Ovary (tissue), 9 donors: Measurements from ENCODE around the gene TNIP1. TPM values are rescaled to one million over a fixed set of nuclear protein-coding genes. Genes with fewer than 3 reads are reported as not detected.

Source experiments
- DNase-seq, 5 donors: peaks; one replicate each; pipeline ENCODE4 v3.0.0-alpha.2; 2019 to 2020
- H3K27ac ChIP-seq, 2 donors: fragments of 200-600 bp; one replicate each; pipeline versions ENCODE4 v1.5.1 to v1.8.0; 2019 to 2022
- H3K27me3 ChIP-seq: fragments of 200-600 bp; one replicate; pipeline ENCODE4 v1.8.0; 2022
- H3K36me3 ChIP-seq: fragments of 200-600 bp; sonication (generic); one replicate; pipeline ENCODE4 v1.5.1; 2019
- H3K4me1 ChIP-seq: one replicate; pipeline ENCODE4 v1.8.1; 2013; ENCODE audit warnings: mild to moderate bottlenecking, moderate library complexity; ENCODE audit not compliant: insufficient read depth
- H3K4me3 ChIP-seq: fragments of 200-600 bp; sonication (generic); one replicate; pipeline ENCODE4 v1.5.1; 2017
- H3K9me3 ChIP-seq, 2 donors: fragments of 200-600 bp in 1 of 2; sonication (generic) in 1 of 2; one replicate each; pipeline versions ENCODE4 v1.5.1 to v1.8.1; 2013 to 2019; ENCODE audit warnings: mild to moderate bottlenecking in 1 of 2, moderate library complexity in 1 of 2
- EP300 ChIP-seq: sonication (generic); formaldehyde crosslinking; IDR thresholded peaks from one replicate; pipeline ENCODE4 v1.6.1; 2017; ENCODE audit warnings: antibody characterized with exemption
- POLR2A ChIP-seq: fragments of 450-650 bp; IDR thresholded peaks from one replicate; pipeline ENCODE4 v1.6.1; 2017; ENCODE audit warnings: antibody characterized with exemption, mild to moderate bottlenecking, moderate library complexity
- WGBS, 3 donors: extraction: QIAGEN DNeasy Blood & Tissue Kit in 1 of 3; methylation state at CpG; one replicate each; pipeline versions ENCODE4 v1.1.5 to v1.1.7; 2013 to 2017; 5-methylcytosine and 5-hydroxymethylcytosine counted together
- intact Hi-C, 4 donors: fragments of 100-400 bp; cut with DNase I; formaldehyde crosslinking; loops; one replicate each; pipeline versions ENCODE4 v1.11.0 to v1.15.1; 2022 to 2023
- polyA plus RNA-seq, 2 donors: library from polyadenylated mRNA; stranded (reverse); fragments of 200-250 nt in 1 of 2; fragments of 350-450 nt in 1 of 2; fragmentation: Illumina TruSeq in 1 of 2; extraction: RNeasy Lipid Tissue Mini Kit (QIAGEN cat#74804) in 1 of 2; gene quantifications; one replicate each; pipeline ENCODE4 v1.2.3, GENCODE V29; 2013 to 2014
- total RNA-seq, 7 donors: library from RNA; depleted of rRNA in 2 of 7; stranded (reverse); fragments of >200 nt in 2 of 7; fragmentation: NEBNext Ultra II Directional in 3 of 7; extraction: Animal tissue kit (Norgen Biotek cat#: 25700) in 3 of 7; gene quantifications; one replicate each; pipeline versions ENCODE4 v1.1.0 to v1.2.4, GENCODE V29; 2016 to 2023
- TF ChIP-seq, protein P1 (sequence below), 3 donors: fragments of 450-650 bp in 2 of 3; fragments of 200-600 bp in 1 of 3; IDR thresholded peaks; one replicate each; pipeline versions ENCODE4 v1.5.1 to v1.8.0; 2016 to 2022; ENCODE audit warnings: antibody characterized with exemption in 3 of 3, mild to moderate bottlenecking in 1 of 3
- donor health status: DM: no; HTN: no; CAD: no; lungs with moderate emphysema.
- donor health status: DM: no; HTN: no; CAD: no.
- donor health status: Bipolar disorder and iron deficiency.
- donor health status: DM: yes; HTN: yes; CAD: no.
- donor health status: DM: no; HTN: no; CAD: no.
- donor health status: DM: yes; HTN: yes; CAD: no.

Gene TNIP1
- total and polyA plus RNA-seq, 9 donors: 39.4 to 89.7 (median 60.6) TPM

- Histone ChIP-seq H3K27ac (no peak overlapping the region), H3K36me3 (no peaks in the 10 kb centered on the region), H3K4me1 (peaks cover 4% of the 10 kb centered on the region), H3K9me3 (no peaks in the 10 kb centered on the region), H3K27me3 (no peaks in the 10 kb centered on the region), H3K4me3 (no peak overlapping the region)
- no peak for DNase-seq
- intact Hi-C loops: no loop called here
- 78 to 89% (median 89%) methylated on average over 5 of the region's 5 CpGs for WGBS, 3 donors
- no peak for TF ChIP-seq EP300
Observed at GRCh38 chr5:151075698-151076331, 5.0 kb downstream of the TNIP1 start.

GRCh38 chr5:151074557-151074956 is 6.3 kb downstream of the TNIP1 start:
- Histone ChIP-seq H3K9me3 (no peaks in the 10 kb centered on the region), H3K27ac (no peak overlapping the region), H3K4me3 (no peak overlapping the region), H3K27me3 (no peaks in the 10 kb centered on the region), H3K4me1 (peaks cover 6% of the 10 kb centered on the region), H3K36me3 (no peaks in the 10 kb centered on the region)
- 92 to 100% (median 99%) methylated on average over 2 of the region's 2 CpGs for WGBS, 3 donors
- no peak for DNase-seq
- TF ChIP-seq, protein P1, sequence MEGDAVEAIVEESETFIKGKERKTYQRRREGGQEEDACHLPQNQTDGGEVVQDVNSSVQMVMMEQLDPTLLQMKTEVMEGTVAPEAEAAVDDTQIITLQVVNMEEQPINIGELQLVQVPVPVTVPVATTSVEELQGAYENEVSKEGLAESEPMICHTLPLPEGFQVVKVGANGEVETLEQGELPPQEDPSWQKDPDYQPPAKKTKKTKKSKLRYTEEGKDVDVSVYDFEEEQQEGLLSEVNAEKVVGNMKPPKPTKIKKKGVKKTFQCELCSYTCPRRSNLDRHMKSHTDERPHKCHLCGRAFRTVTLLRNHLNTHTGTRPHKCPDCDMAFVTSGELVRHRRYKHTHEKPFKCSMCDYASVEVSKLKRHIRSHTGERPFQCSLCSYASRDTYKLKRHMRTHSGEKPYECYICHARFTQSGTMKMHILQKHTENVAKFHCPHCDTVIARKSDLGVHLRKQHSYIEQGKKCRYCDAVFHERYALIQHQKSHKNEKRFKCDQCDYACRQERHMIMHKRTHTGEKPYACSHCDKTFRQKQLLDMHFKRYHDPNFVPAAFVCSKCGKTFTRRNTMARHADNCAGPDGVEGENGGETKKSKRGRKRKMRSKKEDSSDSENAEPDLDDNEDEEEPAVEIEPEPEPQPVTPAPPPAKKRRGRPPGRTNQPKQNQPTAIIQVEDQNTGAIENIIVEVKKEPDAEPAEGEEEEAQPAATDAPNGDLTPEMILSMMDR (IDR thresholded peaks at IDR 0.05): no peak
- TF ChIP-seq POLR2A (no peak), EP300 (no peak)
- intact Hi-C loops: loop anchor here in 1 of 4 donors (5.0 kb wide), 1 partner anchor 33 kb away; no protein-coding TSS in a partner anchor

DNA sequence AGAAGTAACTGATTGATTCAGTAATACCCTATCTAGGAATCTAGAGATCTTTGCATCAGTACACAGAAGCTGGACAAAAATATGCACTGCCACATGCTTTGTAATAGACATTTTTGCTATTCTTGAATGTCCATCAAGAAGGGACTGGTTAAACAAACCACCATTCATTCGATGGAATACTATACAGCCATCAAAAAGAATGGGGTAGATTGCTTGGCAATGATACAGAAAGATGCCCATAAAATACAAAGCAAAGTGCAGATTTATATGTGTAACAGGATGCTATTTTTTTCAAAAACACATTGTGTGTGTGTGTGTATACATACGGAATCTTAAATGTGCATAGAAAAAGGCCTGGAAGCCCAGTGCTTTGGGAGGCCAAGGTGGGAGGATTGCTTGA is 7.6 kb downstream of the TNIP1 start:
- intact Hi-C loops: loop anchor here in 1 of 4 donors (5.0 kb wide), 1 partner anchor 34 kb away; no protein-coding TSS in a partner anchor
- Histone ChIP-seq H3K4me3 (no peak overlapping the region), H3K27ac (no peak overlapping the region), H3K9me3 (no peaks in the 10 kb centered on the region), H3K4me1 (peaks cover 14% of the 10 kb centered on the region), H3K27me3 (no peaks in the 10 kb centered on the region), H3K36me3 (no peaks in the 10 kb centered on the region)
- no peak for DNase-seq
- TF ChIP-seq POLR2A (no peak), EP300 (no peak)
- TF ChIP-seq, protein P1 (IDR thresholded peaks at IDR 0.05): no peak
- 98 to 99% (median 98%) methylated on average over 2 of the region's 2 CpGs for WGBS, 3 donors

DNA sequence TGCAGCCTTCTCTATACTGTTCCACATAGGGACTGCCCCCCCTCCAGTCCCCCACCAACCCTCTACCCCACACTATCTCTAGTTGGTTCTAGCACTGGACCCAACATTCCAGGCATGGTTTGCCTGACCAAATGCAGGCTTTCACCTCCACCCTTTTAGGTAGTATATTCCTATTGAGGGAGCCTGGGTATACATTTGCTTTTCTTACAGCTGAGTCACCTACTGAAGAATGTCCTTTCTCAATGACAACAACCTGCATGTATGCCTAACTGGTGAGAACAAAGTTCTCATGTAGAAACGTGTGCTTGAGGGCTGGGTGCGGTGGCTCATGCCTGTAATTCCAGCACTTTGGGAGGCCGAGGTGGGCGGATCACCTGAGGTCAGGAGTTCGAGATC is 8.2 kb downstream of the TNIP1 start:
- H3K4me3 ChIP-seq: no peak overlapping the region
- DNase-seq: no peak
- WGBS, 3 donors: 85 to 92% (median 85%) methylated on average over 5 of the region's 5 CpGs
- H3K27ac ChIP-seq: no peak overlapping the region
- peaks cover 17% of the 10 kb centered on the region for H3K4me1 ChIP-seq
- no peaks in the 10 kb centered on the region for H3K9me3 ChIP-seq
- H3K36me3 ChIP-seq: no peaks in the 10 kb centered on the region
- TF ChIP-seq POLR2A: no peak
- TF ChIP-seq, protein P1 (IDR thresholded peaks at IDR 0.05): no peak
- TF ChIP-seq EP300: no peak
- no peaks in the 10 kb centered on the region for H3K27me3 ChIP-seq
- intact Hi-C loops: loop anchor here in 1 of 4 donors (5.0 kb wide), 1 partner anchor 35 kb away; no protein-coding TSS in a partner anchor
